HepG2 (cell line): ENCODE results near the gene AHCYL2. TPM values are rescaled to one million over a fixed set of nuclear protein-coding genes. Genes with fewer than 3 reads are reported as not detected.
A peak's percentile ranks its signal among the peaks of the same experiment; 100 is the strongest.

ENCODE experiments used
- ATAC-seq: fragments of 200-7000 bp; cut with Tn5 transposase; 3 replicates; pipeline ENCODE4 v1.9.1; 2020; ENCODE audit warnings: mild to moderate bottlenecking, moderate library complexity
- BruUV-seq: library from RNA; stranded (reverse); fragments of 400-500 nt; replicated peaks from 2 replicates; lab custom pipeline; 2021; lab: Mats Ljungman, UMichigan
- CTCF ChIA-PET: fragments of 300-600 bp; formaldehyde crosslinking; extraction: SDS; loops from one replicate; lab custom pipeline; 2021; ENCODE audit warnings: low total read pairs, inconsistent platforms, low intra/inter-chr PET ratio; lab: Yijun Ruan, JAX
- POLR2A ChIA-PET: fragments of 350-600 bp; sonication (Branson Sonifier 250); formaldehyde crosslinking; loops from one replicate; lab custom pipeline; 2020; ENCODE audit warnings: antibody characterized with exemption, inconsistent platforms; lab: Yijun Ruan, JAX
- DNase-seq: peaks from one replicate; pipeline ENCODE4 v3.0.0-alpha.2; 2015; ENCODE audit warnings: low spot score
- FAIRE-seq: peaks from 3 replicates; lab custom pipeline; 2011; peaks lifted over from hg19 to GRCh38; lab: Jason Lieb, UNC
- H2AFZ ChIP-seq: one replicate; pipeline ENCODE4 v1.6.1; 2011; ENCODE audit warnings: low read length, inconsistent platforms
- H3K27ac ChIP-seq: fragments of 300-600 bp; 3 replicates; pipeline ENCODE4 v1.8.0; 2011; ENCODE audit warnings: mixed run types, mild to moderate bottlenecking, mixed read lengths, low read length, inconsistent platforms; ENCODE audit not compliant: insufficient read depth; ENCODE audit errors: extremely low read length
- H3K27me3 ChIP-seq, 2 experiments: fragments of 200-600 bp in 1 of 2; 2 replicates in 1 of 2; 3 replicates in 1 of 2; pipeline versions ENCODE4 v1.6.0 to v1.8.0; 2011; ENCODE audit warnings: low read length in 2 of 2, mild to moderate bottlenecking in 2 of 2, moderate library complexity in 2 of 2, inconsistent platforms in 1 of 2; ENCODE audit not compliant: insufficient read depth in 2 of 2, control insufficient read depth in 1 of 2
- H3K36me3 ChIP-seq, 2 experiments: fragments of 200-600 bp in 1 of 2; replicated peaks in 1 of 2; 2 replicates in 1 of 2; 3 replicates in 1 of 2; pipeline versions ENCODE4 v1.5.1 to v1.8.0; 2011; ENCODE audit warnings: low read length in 2 of 2, inconsistent platforms in 1 of 2; ENCODE audit not compliant: insufficient read depth in 2 of 2, control insufficient read depth in 1 of 2
- H3K4me1 ChIP-seq: 2 replicates; pipeline ENCODE4 v1.5.1; 2012; ENCODE audit warnings: low read length, inconsistent platforms; ENCODE audit not compliant: insufficient read depth
- H3K4me2 ChIP-seq: 2 replicates; pipeline ENCODE4 v1.6.0; 2011; ENCODE audit warnings: low read depth, low read length, inconsistent platforms
- H3K4me3 ChIP-seq, 3 experiments: fragments of 200-600 bp in 1 of 3; sonication (generic), shearing (Covaris generic) in 1 of 3; replicated peaks in 1 of 3; 2 replicates each; pipeline ENCODE4 v1.5.1; 2011 to 2016; ENCODE audit warnings: low read length in 3 of 3, inconsistent platforms in 2 of 3, low read depth in 2 of 3, mild to moderate bottlenecking in 2 of 3, control low read depth in 1 of 3, mixed read lengths in 1 of 3; ENCODE audit not compliant: insufficient read depth in 1 of 3
- H3K79me2 ChIP-seq: one replicate; pipeline ENCODE4 v1.6.1; 2011; ENCODE audit warnings: low read length, inconsistent platforms; ENCODE audit not compliant: insufficient read depth
- H3K9ac ChIP-seq: 2 replicates; pipeline ENCODE4 v1.6.0; 2011; ENCODE audit warnings: mild to moderate bottlenecking, low read depth, low read length, inconsistent platforms; ENCODE audit not compliant: insufficient read depth
- H3K9me3 ChIP-seq: 2 replicates; pipeline ENCODE4 v1.5.1; 2012; ENCODE audit warnings: mild to moderate bottlenecking, low read length
- H4K20me1 ChIP-seq: 2 replicates; pipeline ENCODE4 v1.6.0; 2011; ENCODE audit warnings: inconsistent platforms, mild to moderate bottlenecking, low read length, moderate library complexity; ENCODE audit not compliant: insufficient read depth
- BORCS8-MEF2B ChIP-seq: sonication (generic); formaldehyde crosslinking; IDR thresholded peaks from 2 replicates; pipeline ENCODE4 v1.8.0; 2022; ENCODE audit warnings: mild to moderate bottlenecking, missing genetic modification reagents
- CSRNP1 ChIP-seq: sonication (generic); formaldehyde crosslinking; IDR thresholded peaks from 2 replicates; pipeline ENCODE4 v1.8.1; 2023; ENCODE audit warnings: mild to moderate bottlenecking, missing genetic modification reagents
- SNAI1 ChIP-seq: sonication (generic); formaldehyde crosslinking; IDR thresholded peaks from 2 replicates; pipeline ENCODE4 v1.5.0; 2020; ENCODE audit warnings: mild to moderate bottlenecking, missing genetic modification reagents, borderline replicate concordance
- YEATS4 ChIP-seq: sonication (generic); formaldehyde crosslinking; IDR thresholded peaks from 2 replicates; pipeline ENCODE4 v1.4.0; 2020; ENCODE audit warnings: missing genetic modification reagents, borderline replicate concordance
- ZFAT ChIP-seq: sonication (generic); formaldehyde crosslinking; conservative IDR thresholded peaks from 2 replicates; pipeline ENCODE4 v1.8.1; 2023; ENCODE audit warnings: missing genetic modification reagents, inconsistent platforms
- ZNF12 ChIP-seq: sonication (generic); formaldehyde crosslinking; IDR thresholded peaks from 2 replicates; pipeline ENCODE4 v1.5.0; 2020; ENCODE audit warnings: missing genetic modification reagents
- ZNF205 ChIP-seq: IDR thresholded peaks from 2 replicates; pipeline ENCODE4 v1.6.1; 2018; ENCODE audit warnings: missing biosample characterization, missing genetic modification reagents
- ZNF572 ChIP-seq: sonication (generic); formaldehyde crosslinking; IDR thresholded peaks from 2 replicates; pipeline ENCODE4 v1.5.1; 2020; ENCODE audit warnings: mild to moderate bottlenecking, missing genetic modification reagents
- ZNF598 ChIP-seq: sonication (generic); formaldehyde crosslinking; IDR thresholded peaks from 2 replicates; pipeline ENCODE4 v1.5.1; 2020; ENCODE audit warnings: mild to moderate bottlenecking, missing genetic modification reagents, borderline replicate concordance
- ZNF614 ChIP-seq: IDR thresholded peaks from 2 replicates; pipeline ENCODE4 v1.6.1; 2018; ENCODE audit warnings: missing biosample characterization, missing genetic modification reagents, inconsistent platforms, borderline replicate concordance
- ZNF747 ChIP-seq: sonication (generic); formaldehyde crosslinking; IDR thresholded peaks from 2 replicates; pipeline ENCODE4 v1.8.1; 2023; ENCODE audit warnings: missing genetic modification reagents, mild to moderate bottlenecking, borderline replicate concordance
- ZNF784 ChIP-seq: sonication (generic); formaldehyde crosslinking; IDR thresholded peaks from 2 replicates; pipeline ENCODE4 v1.5.1; 2020; ENCODE audit warnings: missing genetic modification reagents, mild to moderate bottlenecking, borderline replicate concordance
- WGBS: methylation state at CpG from one replicate; pipeline ENCODE4 v1.1.6; 2017; ENCODE audit warnings: low lambda C conversion rate; 5-methylcytosine and 5-hydroxymethylcytosine counted together
- in situ Hi-C: cut with HindIII; loops from 2 replicates; pipeline ENCODE4 v1.10.0; 2017; ENCODE audit warnings: low pct_unique_long_range_greater_than_20kb; ENCODE audit not compliant: extremely low pct_ligation_motif_present
- intact Hi-C: fragments of 100-400 bp; cut with micrococcal nuclease; formaldehyde crosslinking; loops from one replicate; pipeline ENCODE4 v1.10.0; 2022; ENCODE audit not compliant: unreplicated experiment
- polyA plus RNA-seq, 8 experiments: library from polyadenylated mRNA; depleted of rRNA in 3 of 8; stranded (reverse) in 7 of 8; unstranded in 1 of 8; fragments of >200 nt; fragmentation: Illumina TruSeq in 4 of 8; extraction: Trizol in 4 of 8; gene quantifications; 2 replicates each; pipeline versions ENCODE4 v1.2.1 to v1.2.3, GENCODE V29; 2011 to 2016; ENCODE audit warnings: low read depth in 4 of 8, missing spikeins in 1 of 8, mixed read lengths in 1 of 8; ENCODE audit not compliant: insufficient read depth in 1 of 8
- total RNA-seq, 5 experiments: library from RNA; depleted of rRNA; stranded (reverse); fragments of >200 nt; fragmentation: Illumina TruSeq; extraction: Trizol; gene quantifications; 2 replicates each; pipeline ENCODE4 v1.2.3, GENCODE V29; 2016; ENCODE audit warnings: low read depth in 1 of 5
- TF ChIP-seq, protein P1 (sequence below): sonication (generic); formaldehyde crosslinking; IDR thresholded peaks from 2 replicates; pipeline ENCODE4 v1.4.0; 2020; ENCODE audit warnings: mild to moderate bottlenecking, missing genetic modification reagents

The AHCYL2 gene
- total and polyA plus RNA-seq, 2 of the 13 experiments (the other 11 are each of a cell fraction or from before 2014, with no cell fraction given) = 9.5 to 14.7 TPM

GRCh38 chr7:129189661-129190310, 35.0 kb upstream of the AHCYL2 start (continued):
- TF ChIP-seq CSRNP1 (CRISPR knock-in tag) (no peak), ZNF747 (CRISPR knock-in tag) (peak; percentile 11; the same call in 1 of the 2 replicates), ZNF598 (CRISPR knock-in tag) (no peak), ZNF784 (0 out of 2 replicates have a peak, but pooled peaks have one; percentile 2)

GRCh38 chr7:129191272-129191671, 33.6 kb upstream of the AHCYL2 start:
- in situ Hi-C loops = no loop called here
- H3K4me2 ChIP-seq = peak overlapping the region; percentile 89
- no TSS peak for BruUV-seq

More at GRCh38 chr7:129191272-129191671, 33.6 kb upstream of the AHCYL2 start:
- H3K9me3 ChIP-seq = no peaks in the 10 kb centered on the region
- intact Hi-C loops = no loop called here
- H4K20me1 ChIP-seq = peaks cover 4% of the 10 kb centered on the region
- no peak for TF ChIP-seq ZFAT (CRISPR knock-in tag)
- no peak for TF ChIP-seq ZNF12 (CRISPR knock-in tag)
- TF ChIP-seq SNAI1 = no peak
- no peak for TF ChIP-seq BORCS8-MEF2B (CRISPR knock-in tag)
- TF ChIP-seq, protein P1, sequence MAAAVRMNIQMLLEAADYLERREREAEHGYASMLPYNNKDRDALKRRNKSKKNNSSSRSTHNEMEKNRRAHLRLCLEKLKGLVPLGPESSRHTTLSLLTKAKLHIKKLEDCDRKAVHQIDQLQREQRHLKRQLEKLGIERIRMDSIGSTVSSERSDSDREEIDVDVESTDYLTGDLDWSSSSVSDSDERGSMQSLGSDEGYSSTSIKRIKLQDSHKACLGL (CRISPR knock-in tag) = no peak
- no peak for TF ChIP-seq ZNF205 (CRISPR knock-in tag)
- no peak for TF ChIP-seq ZNF614 (CRISPR knock-in tag)
- no peak for TF ChIP-seq ZNF572
- no peak for TF ChIP-seq YEATS4 (CRISPR knock-in tag)
- peaks cover 48% of the 10 kb centered on the region for H3K4me1 ChIP-seq
- no peak overlapping the region for H2AFZ ChIP-seq
- no peak overlapping the region for H3K9ac ChIP-seq
- peaks cover 55% of the 10 kb centered on the region for H3K79me2 ChIP-seq
- H3K27me3 ChIP-seq = no peaks in the 10 kb centered on the region; a peak in 1 of 5 replicates
- CTCF ChIA-PET = no interaction called here
- no peak overlapping the region for H3K4me3 ChIP-seq
- H3K27ac ChIP-seq = no peak overlapping the region
- POLR2A ChIA-PET = interaction anchor here (1.2 kb wide), 1 partner anchor 23 kb away, joined by 3 read pairs; no protein-coding TSS in a partner anchor
- DNase-seq = no peak
- no peak for ATAC-seq
- peaks cover 3 to 9% of the 10 kb centered on the region in 2 experiments; a peak in 3 of 5 replicates for H3K36me3 ChIP-seq
- 82% methylated on average over 3 of the region's 3 CpGs for WGBS
- FAIRE-seq = no peak
